HepG2 (cell line): ENCODE measurements around the gene DLG2. TPM values are rescaled to one million over a fixed set of nuclear protein-coding genes. Genes with fewer than 3 reads are reported as not detected.

Source experiments
- ATAC-seq: fragments of 200-7000 bp; cut with Tn5 transposase; 3 replicates; pipeline ENCODE4 v1.9.1; 2020; ENCODE audit warnings: mild to moderate bottlenecking, moderate library complexity
- BruUV-seq: library from RNA; stranded (reverse); fragments of 400-500 nt; replicated peaks from 2 replicates; lab custom pipeline; 2021; lab: Mats Ljungman, UMichigan
- CTCF ChIA-PET: fragments of 300-600 bp; formaldehyde crosslinking; extraction: SDS; loops from one replicate; lab custom pipeline; 2021; ENCODE audit warnings: low total read pairs, inconsistent platforms, low intra/inter-chr PET ratio; lab: Yijun Ruan, JAX
- POLR2A ChIA-PET: fragments of 350-600 bp; sonication (Branson Sonifier 250); formaldehyde crosslinking; loops from one replicate; lab custom pipeline; 2020; ENCODE audit warnings: antibody characterized with exemption, inconsistent platforms; lab: Yijun Ruan, JAX
- DNase-seq: peaks from one replicate; pipeline ENCODE4 v3.0.0-alpha.2; 2015; ENCODE audit warnings: low spot score
- FAIRE-seq: peaks from 3 replicates; lab custom pipeline; 2011; peaks lifted over from hg19 to GRCh38; lab: Jason Lieb, UNC
- H2AFZ ChIP-seq: one replicate; pipeline ENCODE4 v1.6.1; 2011; ENCODE audit warnings: low read length, inconsistent platforms
- H3K27ac ChIP-seq: fragments of 300-600 bp; 3 replicates; pipeline ENCODE4 v1.8.0; 2011; ENCODE audit warnings: mixed run types, mild to moderate bottlenecking, mixed read lengths, low read length, inconsistent platforms; ENCODE audit not compliant: insufficient read depth; ENCODE audit errors: extremely low read length
- H3K27me3 ChIP-seq, 2 experiments: fragments of 200-600 bp in 1 of 2; 2 replicates in 1 of 2; 3 replicates in 1 of 2; pipeline versions ENCODE4 v1.6.0 to v1.8.0; 2011; ENCODE audit warnings: low read length in 2 of 2, mild to moderate bottlenecking in 2 of 2, moderate library complexity in 2 of 2, inconsistent platforms in 1 of 2; ENCODE audit not compliant: insufficient read depth in 2 of 2, control insufficient read depth in 1 of 2
- H3K36me3 ChIP-seq, 2 experiments: fragments of 200-600 bp in 1 of 2; replicated peaks in 1 of 2; 2 replicates in 1 of 2; 3 replicates in 1 of 2; pipeline versions ENCODE4 v1.5.1 to v1.8.0; 2011; ENCODE audit warnings: low read length in 2 of 2, inconsistent platforms in 1 of 2; ENCODE audit not compliant: insufficient read depth in 2 of 2, control insufficient read depth in 1 of 2
- H3K4me1 ChIP-seq: 2 replicates; pipeline ENCODE4 v1.5.1; 2012; ENCODE audit warnings: low read length, inconsistent platforms; ENCODE audit not compliant: insufficient read depth
- H3K4me2 ChIP-seq: 2 replicates; pipeline ENCODE4 v1.6.0; 2011; ENCODE audit warnings: low read depth, low read length, inconsistent platforms
- H3K4me3 ChIP-seq, 3 experiments: fragments of 200-600 bp in 1 of 3; sonication (generic), shearing (Covaris generic) in 1 of 3; replicated peaks in 1 of 3; 2 replicates each; pipeline ENCODE4 v1.5.1; 2011 to 2016; ENCODE audit warnings: low read length in 3 of 3, inconsistent platforms in 2 of 3, low read depth in 2 of 3, mild to moderate bottlenecking in 2 of 3, control low read depth in 1 of 3, mixed read lengths in 1 of 3; ENCODE audit not compliant: insufficient read depth in 1 of 3
- H3K79me2 ChIP-seq: one replicate; pipeline ENCODE4 v1.6.1; 2011; ENCODE audit warnings: low read length, inconsistent platforms; ENCODE audit not compliant: insufficient read depth
- H3K9ac ChIP-seq: 2 replicates; pipeline ENCODE4 v1.6.0; 2011; ENCODE audit warnings: mild to moderate bottlenecking, low read depth, low read length, inconsistent platforms; ENCODE audit not compliant: insufficient read depth
- H3K9me3 ChIP-seq: 2 replicates; pipeline ENCODE4 v1.5.1; 2012; ENCODE audit warnings: mild to moderate bottlenecking, low read length
- H4K20me1 ChIP-seq: 2 replicates; pipeline ENCODE4 v1.6.0; 2011; ENCODE audit warnings: inconsistent platforms, mild to moderate bottlenecking, low read length, moderate library complexity; ENCODE audit not compliant: insufficient read depth
- FOXA3 ChIP-seq: IDR thresholded peaks from 2 replicates; pipeline ENCODE4 v1.6.1; 2016; ENCODE audit warnings: missing genetic modification reagents, missing compliant biosample characterization
- MAFF ChIP-seq: IDR thresholded peaks from 2 replicates; pipeline ENCODE4 v1.6.1; 2011; ENCODE audit warnings: low read depth, low read length, improper control_type of control experiment
- MAFK ChIP-seq, 2 experiments: IDR thresholded peaks in 1 of 2; conservative IDR thresholded peaks in 1 of 2; 2 replicates each; pipeline ENCODE4 v1.6.1; 2011; ENCODE audit warnings: improper control_type of control experiment in 2 of 2, low read length in 2 of 2
- SKI ChIP-seq: fragments of 450-650 bp; IDR thresholded peaks from one replicate; pipeline ENCODE4 v1.6.1; 2018; ENCODE audit warnings: mild to moderate bottlenecking; ENCODE audit not compliant: partially characterized antibody
- ZNF766 ChIP-seq: sonication (generic); formaldehyde crosslinking; IDR thresholded peaks from 2 replicates; pipeline ENCODE4 v1.5.0; 2020; ENCODE audit warnings: missing genetic modification reagents, borderline replicate concordance
- WGBS: methylation state at CpG from one replicate; pipeline ENCODE4 v1.1.6; 2017; ENCODE audit warnings: low lambda C conversion rate; 5-methylcytosine and 5-hydroxymethylcytosine counted together
- in situ Hi-C: cut with HindIII; loops from 2 replicates; pipeline ENCODE4 v1.10.0; 2017; ENCODE audit warnings: low pct_unique_long_range_greater_than_20kb; ENCODE audit not compliant: extremely low pct_ligation_motif_present
- intact Hi-C: fragments of 100-400 bp; cut with micrococcal nuclease; formaldehyde crosslinking; loops from one replicate; pipeline ENCODE4 v1.10.0; 2022; ENCODE audit not compliant: unreplicated experiment
- polyA plus RNA-seq, 8 experiments: library from polyadenylated mRNA; depleted of rRNA in 3 of 8; stranded (reverse) in 7 of 8; unstranded in 1 of 8; fragments of >200 nt; fragmentation: Illumina TruSeq in 4 of 8; extraction: Trizol in 4 of 8; gene quantifications; 2 replicates each; pipeline versions ENCODE4 v1.2.1 to v1.2.3, GENCODE V29; 2011 to 2016; ENCODE audit warnings: low read depth in 4 of 8, missing spikeins in 1 of 8, mixed read lengths in 1 of 8; ENCODE audit not compliant: insufficient read depth in 1 of 8
- total RNA-seq, 5 experiments: library from RNA; depleted of rRNA; stranded (reverse); fragments of >200 nt; fragmentation: Illumina TruSeq; extraction: Trizol; gene quantifications; 2 replicates each; pipeline ENCODE4 v1.2.3, GENCODE V29; 2016; ENCODE audit warnings: low read depth in 1 of 5
- TF ChIP-seq, protein P1 (sequence below): sonication (generic); formaldehyde crosslinking; IDR thresholded peaks from 2 replicates; pipeline ENCODE4 v1.4.0; 2020; ENCODE audit warnings: missing genetic modification reagents

DLG2 gene
- total and polyA plus RNA-seq, 2 of the 13 experiments (the other 11 are each of a cell fraction or from before 2014, with no cell fraction given) = 0.46 to 1.0 TPM

DNA sequence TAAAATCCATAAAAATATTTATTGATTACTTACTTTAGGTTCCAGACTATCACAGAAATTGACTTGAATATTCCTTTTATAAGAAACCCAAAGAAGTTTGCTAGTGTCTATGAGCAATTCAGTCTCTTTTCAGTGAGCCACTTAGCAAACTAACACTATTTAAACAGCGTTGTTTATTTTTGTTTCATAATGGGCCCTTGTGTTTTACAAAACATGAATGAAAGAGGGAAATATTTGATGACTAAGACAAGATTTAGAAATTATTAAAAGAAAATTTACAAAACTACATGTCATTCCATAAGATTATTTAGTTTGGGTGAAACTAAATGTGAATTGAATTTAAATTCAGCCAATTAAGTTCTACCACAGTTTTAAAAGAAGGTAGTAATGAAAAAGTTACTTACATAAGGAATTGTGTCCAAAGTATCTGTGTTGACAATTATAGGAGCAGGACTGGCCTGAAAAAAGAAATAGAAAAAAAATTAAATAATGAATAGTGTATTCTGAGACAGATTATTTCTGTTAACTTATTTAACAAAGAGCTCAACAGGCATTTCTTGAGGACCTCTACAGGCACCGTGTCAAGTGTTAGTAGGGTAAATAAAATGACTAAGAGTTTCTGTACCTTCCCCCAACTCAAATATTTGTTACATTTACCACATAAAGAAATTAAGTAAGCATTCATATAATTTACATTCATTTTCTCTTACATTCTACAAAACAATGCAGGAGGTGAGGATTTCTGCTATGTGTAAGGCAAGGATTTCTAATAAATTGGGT, 1376.1 kb downstream of the DLG2 start:
- no peak for FAIRE-seq
- Histone ChIP-seq H4K20me1 (no peaks in the 10 kb centered on the region), H3K9me3 (no peaks in the 10 kb centered on the region), H3K27me3 (no peaks in the 10 kb centered on the region; a peak in 1 of 5 replicates), H3K4me3 (no peak overlapping the region), H3K4me2 (no peak overlapping the region), H3K9ac (no peak overlapping the region), H3K27ac (no peak overlapping the region), H3K79me2 (no peaks in the 10 kb centered on the region), H3K4me1 (peaks cover 17% of the 10 kb centered on the region), H3K36me3 (no peaks in the 10 kb centered on the region), H2AFZ (no peak overlapping the region)
- TF ChIP-seq FOXA3 (CRISPR knock-in tag) (peak; percentile 55; the same call in 1 of the 2 replicates), MAFF (peak; percentile 27; the same call in 1 of the 2 replicates), SKI (no peak), MAFK (conservative IDR thresholded peaks at IDR 0.05 in 1 of 2, IDR thresholded peaks at IDR 0.05 in 1 of 2; ENCODE audit: low read length in 2 of 2) (peak; percentile 52 to 64)
- DNase-seq = no peak
- intact Hi-C loops = no loop called here
- ChIA-PET CTCF (no interaction called here), POLR2A (no interaction called here)
- in situ Hi-C loops = no loop called here
- no TSS peak for BruUV-seq
- WGBS = 2% methylated on average over 2 of the region's 2 CpGs
- no peak for ATAC-seq

DNA sequence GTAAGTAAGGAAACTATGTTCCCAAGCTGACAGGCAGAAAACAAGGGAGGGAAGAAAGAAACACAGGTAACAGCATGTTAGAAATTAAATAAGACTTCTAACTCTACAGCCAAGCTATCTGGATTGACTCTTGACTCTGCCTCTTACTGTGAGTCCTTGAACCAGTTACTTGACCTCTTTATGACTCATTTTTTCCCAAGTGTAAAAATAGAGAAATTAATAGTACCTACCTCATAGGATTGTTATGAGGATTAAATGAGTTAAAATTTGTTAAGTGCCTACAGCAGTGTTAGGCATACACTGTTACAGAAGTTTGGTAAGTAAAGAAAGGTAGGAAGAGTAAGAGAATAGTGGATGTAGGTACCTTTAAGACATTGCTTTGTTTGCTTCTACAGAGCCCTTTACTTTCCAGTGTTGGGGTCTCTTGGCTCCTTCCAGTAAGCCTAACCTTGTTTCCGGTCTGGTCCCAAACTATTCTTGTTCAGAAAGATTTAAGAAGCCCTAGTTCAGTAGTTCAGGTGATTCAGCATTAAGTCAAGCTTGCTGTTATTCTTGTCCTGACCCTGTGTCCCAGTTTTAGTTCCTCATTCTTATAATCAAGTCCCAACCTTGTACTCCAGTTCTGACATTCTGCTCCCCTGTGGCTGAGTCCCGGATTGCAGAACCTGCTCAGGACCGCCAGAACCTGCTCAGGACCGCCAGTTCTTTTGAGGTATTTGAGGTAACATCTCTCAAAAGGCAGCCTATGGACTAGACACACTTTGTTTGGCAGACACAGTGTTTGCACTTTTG, 1377.6 kb downstream of the DLG2 start:
- Histone ChIP-seq H3K4me3 (no peak overlapping the region), H3K4me1 (peaks cover 17% of the 10 kb centered on the region), H3K4me2 (no peak overlapping the region), H3K36me3 (no peaks in the 10 kb centered on the region), H3K27me3 (no peaks in the 10 kb centered on the region; a peak in 1 of 5 replicates), H3K79me2 (no peaks in the 10 kb centered on the region), H2AFZ (no peak overlapping the region), H4K20me1 (no peaks in the 10 kb centered on the region)
- CTCF ChIA-PET = no interaction called here
- FAIRE-seq (no peak), DNase-seq (no peak), ATAC-seq (no peak; the same call in 2 of the 3 replicates)
- BruUV-seq = no TSS peak
- intact Hi-C loops = no loop called here
- 24% methylated on average over 4 of the region's 4 CpGs for WGBS
- TF ChIP-seq ZNF766 (CRISPR knock-in tag) = no peak
- TF ChIP-seq, protein P1, sequence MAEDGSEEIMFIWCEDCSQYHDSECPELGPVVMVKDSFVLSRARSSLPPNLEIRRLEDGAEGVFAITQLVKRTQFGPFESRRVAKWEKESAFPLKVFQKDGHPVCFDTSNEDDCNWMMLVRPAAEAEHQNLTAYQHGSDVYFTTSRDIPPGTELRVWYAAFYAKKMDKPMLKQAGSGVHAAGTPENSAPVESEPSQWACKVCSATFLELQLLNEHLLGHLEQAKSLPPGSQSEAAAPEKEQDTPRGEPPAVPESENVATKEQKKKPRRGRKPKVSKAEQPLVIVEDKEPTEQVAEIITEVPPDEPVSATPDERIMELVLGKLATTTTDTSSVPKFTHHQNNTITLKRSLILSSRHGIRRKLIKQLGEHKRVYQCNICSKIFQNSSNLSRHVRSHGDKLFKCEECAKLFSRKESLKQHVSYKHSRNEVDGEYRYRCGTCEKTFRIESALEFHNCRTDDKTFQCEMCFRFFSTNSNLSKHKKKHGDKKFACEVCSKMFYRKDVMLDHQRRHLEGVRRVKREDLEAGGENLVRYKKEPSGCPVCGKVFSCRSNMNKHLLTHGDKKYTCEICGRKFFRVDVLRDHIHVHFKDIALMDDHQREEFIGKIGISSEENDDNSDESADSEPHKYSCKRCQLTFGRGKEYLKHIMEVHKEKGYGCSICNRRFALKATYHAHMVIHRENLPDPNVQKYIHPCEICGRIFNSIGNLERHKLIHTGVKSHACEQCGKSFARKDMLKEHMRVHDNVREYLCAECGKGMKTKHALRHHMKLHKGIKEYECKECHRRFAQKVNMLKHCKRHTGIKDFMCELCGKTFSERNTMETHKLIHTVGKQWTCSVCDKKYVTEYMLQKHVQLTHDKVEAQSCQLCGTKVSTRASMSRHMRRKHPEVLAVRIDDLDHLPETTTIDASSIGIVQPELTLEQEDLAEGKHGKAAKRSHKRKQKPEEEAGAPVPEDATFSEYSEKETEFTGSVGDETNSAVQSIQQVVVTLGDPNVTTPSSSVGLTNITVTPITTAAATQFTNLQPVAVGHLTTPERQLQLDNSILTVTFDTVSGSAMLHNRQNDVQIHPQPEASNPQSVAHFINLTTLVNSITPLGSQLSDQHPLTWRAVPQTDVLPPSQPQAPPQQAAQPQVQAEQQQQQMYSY = no peak
- TF ChIP-seq, all 625 proteins: peak for 0
- POLR2A ChIA-PET = no interaction called here
- no peak overlapping the region for H3K9ac ChIP-seq
- H3K27ac ChIP-seq = no peak overlapping the region
- no peaks in the 10 kb centered on the region for H3K9me3 ChIP-seq
- in situ Hi-C loops = no loop called here
